PFSK-1 (cell line): ENCODE results near the gene CTNND2.

ENCODE experiments used
- FOXP2 ChIP-seq: optimal IDR thresholded peaks from 2 replicates; pipeline ENCODE3; 2011; ENCODE audit warnings: borderline replicate concordance, control low read depth, inconsistent platforms; ENCODE audit not compliant: insufficient read depth; ENCODE audit errors: extremely low read length, extremely low read depth
- POLR2AphosphoS5 ChIP-seq: IDR thresholded peaks from 2 replicates; pipeline ENCODE4 v1.6.1; 2012; ENCODE audit warnings: low read depth, mild to moderate bottlenecking, control low read depth, low read length, moderate library complexity
- SIN3A ChIP-seq: IDR thresholded peaks from 2 replicates; pipeline ENCODE4 v1.6.1; 2012; ENCODE audit warnings: mild to moderate bottlenecking, low read length, moderate library complexity, borderline replicate concordance; ENCODE audit not compliant: insufficient read depth
- TAF1 ChIP-seq: IDR thresholded peaks from 2 replicates; pipeline ENCODE4 v1.6.1; 2012; ENCODE audit warnings: low read length, control low read depth, borderline replicate concordance; ENCODE audit not compliant: insufficient read depth
- TF ChIP-seq, protein P1 (sequence below), 2 experiments: IDR thresholded peaks; 2 replicates each; pipeline versions ENCODE4 v1.6.1 to v1.8.0; 2011 to 2012; ENCODE audit warnings: low read depth in 2 of 2, low read length in 2 of 2, control low read depth in 1 of 2, inconsistent platforms in 1 of 2, mild to moderate bottlenecking in 1 of 2, moderate library complexity in 1 of 2; ENCODE audit not compliant: insufficient read depth in 1 of 2

DNA sequence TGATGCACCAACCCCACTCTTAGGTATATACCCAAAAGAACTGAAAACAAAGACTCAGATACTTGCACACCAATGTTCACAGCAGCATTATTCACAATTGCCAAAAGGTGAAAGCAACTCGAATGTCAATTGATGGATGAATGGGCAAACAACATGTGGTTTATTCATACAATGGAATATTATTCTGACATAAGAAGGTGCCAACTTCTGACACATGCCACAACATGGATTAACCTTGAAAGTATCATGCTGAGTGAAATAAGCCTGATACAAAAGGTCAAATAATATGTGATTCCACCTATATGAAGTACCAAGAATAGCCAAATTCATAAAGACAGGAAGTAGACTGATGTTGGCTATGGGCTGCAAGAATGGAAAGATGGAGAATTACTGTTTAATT is 35.0 kb downstream of the CTNND2 start:
- TF ChIP-seq SIN3A (no peak), POLR2AphosphoS5 (no peak), TAF1 (no peak), FOXP2 (no peak)
- TF ChIP-seq, protein P1, sequence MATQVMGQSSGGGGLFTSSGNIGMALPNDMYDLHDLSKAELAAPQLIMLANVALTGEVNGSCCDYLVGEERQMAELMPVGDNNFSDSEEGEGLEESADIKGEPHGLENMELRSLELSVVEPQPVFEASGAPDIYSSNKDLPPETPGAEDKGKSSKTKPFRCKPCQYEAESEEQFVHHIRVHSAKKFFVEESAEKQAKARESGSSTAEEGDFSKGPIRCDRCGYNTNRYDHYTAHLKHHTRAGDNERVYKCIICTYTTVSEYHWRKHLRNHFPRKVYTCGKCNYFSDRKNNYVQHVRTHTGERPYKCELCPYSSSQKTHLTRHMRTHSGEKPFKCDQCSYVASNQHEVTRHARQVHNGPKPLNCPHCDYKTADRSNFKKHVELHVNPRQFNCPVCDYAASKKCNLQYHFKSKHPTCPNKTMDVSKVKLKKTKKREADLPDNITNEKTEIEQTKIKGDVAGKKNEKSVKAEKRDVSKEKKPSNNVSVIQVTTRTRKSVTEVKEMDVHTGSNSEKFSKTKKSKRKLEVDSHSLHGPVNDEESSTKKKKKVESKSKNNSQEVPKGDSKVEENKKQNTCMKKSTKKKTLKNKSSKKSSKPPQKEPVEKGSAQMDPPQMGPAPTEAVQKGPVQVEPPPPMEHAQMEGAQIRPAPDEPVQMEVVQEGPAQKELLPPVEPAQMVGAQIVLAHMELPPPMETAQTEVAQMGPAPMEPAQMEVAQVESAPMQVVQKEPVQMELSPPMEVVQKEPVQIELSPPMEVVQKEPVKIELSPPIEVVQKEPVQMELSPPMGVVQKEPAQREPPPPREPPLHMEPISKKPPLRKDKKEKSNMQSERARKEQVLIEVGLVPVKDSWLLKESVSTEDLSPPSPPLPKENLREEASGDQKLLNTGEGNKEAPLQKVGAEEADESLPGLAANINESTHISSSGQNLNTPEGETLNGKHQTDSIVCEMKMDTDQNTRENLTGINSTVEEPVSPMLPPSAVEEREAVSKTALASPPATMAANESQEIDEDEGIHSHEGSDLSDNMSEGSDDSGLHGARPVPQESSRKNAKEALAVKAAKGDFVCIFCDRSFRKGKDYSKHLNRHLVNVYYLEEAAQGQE (IDR thresholded peaks at IDR 0.05; ENCODE audit: insufficient read depth in 1 of 2, low read depth in 2 of 2, low read length in 2 of 2): no peak
